ENCODE results near the gene GRID2.

GRID2 gene

GRCh38 chr4:93303440-93303839 is 999.7 kb downstream of the GRID2 start:
- TF ChIP-seq, protein P1, sequence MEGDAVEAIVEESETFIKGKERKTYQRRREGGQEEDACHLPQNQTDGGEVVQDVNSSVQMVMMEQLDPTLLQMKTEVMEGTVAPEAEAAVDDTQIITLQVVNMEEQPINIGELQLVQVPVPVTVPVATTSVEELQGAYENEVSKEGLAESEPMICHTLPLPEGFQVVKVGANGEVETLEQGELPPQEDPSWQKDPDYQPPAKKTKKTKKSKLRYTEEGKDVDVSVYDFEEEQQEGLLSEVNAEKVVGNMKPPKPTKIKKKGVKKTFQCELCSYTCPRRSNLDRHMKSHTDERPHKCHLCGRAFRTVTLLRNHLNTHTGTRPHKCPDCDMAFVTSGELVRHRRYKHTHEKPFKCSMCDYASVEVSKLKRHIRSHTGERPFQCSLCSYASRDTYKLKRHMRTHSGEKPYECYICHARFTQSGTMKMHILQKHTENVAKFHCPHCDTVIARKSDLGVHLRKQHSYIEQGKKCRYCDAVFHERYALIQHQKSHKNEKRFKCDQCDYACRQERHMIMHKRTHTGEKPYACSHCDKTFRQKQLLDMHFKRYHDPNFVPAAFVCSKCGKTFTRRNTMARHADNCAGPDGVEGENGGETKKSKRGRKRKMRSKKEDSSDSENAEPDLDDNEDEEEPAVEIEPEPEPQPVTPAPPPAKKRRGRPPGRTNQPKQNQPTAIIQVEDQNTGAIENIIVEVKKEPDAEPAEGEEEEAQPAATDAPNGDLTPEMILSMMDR (conservative IDR thresholded peaks at IDR 0.05; ENCODE audit: low read depth, low read length) = no peak
- no peak for DNase-seq (ENCODE audit: low read depth)
- no peak overlapping the region for H3K4me3 ChIP-seq (ENCODE audit: low read length)

DNA sequence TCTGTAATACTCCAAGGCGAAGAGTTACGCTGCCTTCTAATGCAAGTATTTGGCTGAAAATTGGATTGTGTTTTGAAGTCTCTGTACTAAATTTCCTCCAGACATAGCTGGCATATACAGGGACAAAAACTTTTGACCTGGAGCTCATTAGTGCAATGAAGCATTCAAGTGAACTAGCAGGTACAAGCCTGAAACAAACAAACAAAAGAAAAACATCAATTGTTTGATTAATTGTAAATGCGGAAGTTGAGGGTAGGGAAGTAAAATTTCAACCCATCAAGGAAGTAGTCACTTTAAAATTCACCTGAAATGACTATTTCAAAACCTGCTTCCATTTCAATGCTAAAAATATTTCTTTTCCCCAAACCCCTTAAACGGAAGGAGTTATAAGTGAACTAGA is 1008.5 kb downstream of the GRID2 start:
- no peak overlapping the region for H3K4me3 ChIP-seq (ENCODE audit: low read length)
- DNase-seq (ENCODE audit: low read depth) = no peak
- TF ChIP-seq, protein P1 (conservative IDR thresholded peaks at IDR 0.05; ENCODE audit: low read depth, low read length) = no peak

DNA sequence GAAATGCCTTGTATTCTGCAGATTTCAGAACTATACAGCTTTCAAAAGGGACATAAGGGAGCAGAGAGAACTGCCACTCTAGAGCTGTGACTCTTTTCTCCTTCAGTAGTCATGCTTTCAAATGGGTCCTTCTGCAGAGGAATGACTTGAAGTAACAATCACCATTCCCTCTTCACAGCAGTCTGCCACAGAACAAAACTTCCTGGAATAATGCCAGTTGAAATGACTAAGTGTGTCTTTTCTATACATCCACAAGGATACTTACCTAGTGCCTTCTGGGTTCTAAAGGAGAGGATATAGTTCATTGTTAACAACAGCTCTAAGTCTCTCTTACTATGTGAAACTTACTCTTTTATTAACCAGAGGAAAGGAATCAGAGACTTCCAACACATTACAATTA is 1009.4 kb downstream of the GRID2 start:
- no peak overlapping the region for H3K4me3 ChIP-seq (ENCODE audit: low read length)
- TF ChIP-seq, protein P1 (conservative IDR thresholded peaks at IDR 0.05; ENCODE audit: low read depth, low read length) = no peak
- no peak for DNase-seq (ENCODE audit: low read depth)

- DNase-seq (ENCODE audit: low read depth) = no peak
- no peak overlapping the region for H3K4me3 ChIP-seq (ENCODE audit: low read length)
- TF ChIP-seq, protein P1 (conservative IDR thresholded peaks at IDR 0.05; ENCODE audit: low read depth, low read length) = no peak
Measured at GRCh38 chr4:93317057-93317456, 1013.3 kb downstream of the GRID2 start.

DNA sequence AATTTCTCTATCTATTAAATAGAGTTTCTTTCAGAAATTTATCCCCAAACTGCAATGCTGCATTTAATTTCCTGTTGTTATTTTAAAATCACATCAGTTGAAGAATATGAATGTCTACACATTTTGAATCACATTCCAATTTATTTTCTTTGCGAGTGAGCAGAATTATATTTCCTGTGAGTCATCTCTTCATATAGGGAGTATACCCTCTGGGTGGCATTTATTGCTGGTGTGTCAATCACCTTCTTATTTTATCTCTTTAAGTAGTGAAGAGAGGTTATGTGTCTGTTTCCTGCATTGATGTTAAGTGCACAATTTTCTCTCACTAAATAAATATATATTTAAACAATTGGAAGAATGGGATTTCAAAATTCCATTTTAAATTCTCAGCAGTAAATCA is 1013.8 kb downstream of the GRID2 start:
- DNase-seq (ENCODE audit: low read depth) = no peak
- TF ChIP-seq, protein P1 (conservative IDR thresholded peaks at IDR 0.05; ENCODE audit: low read depth, low read length) = no peak
- H3K4me3 ChIP-seq (ENCODE audit: low read length) = no peak overlapping the region

DNA sequence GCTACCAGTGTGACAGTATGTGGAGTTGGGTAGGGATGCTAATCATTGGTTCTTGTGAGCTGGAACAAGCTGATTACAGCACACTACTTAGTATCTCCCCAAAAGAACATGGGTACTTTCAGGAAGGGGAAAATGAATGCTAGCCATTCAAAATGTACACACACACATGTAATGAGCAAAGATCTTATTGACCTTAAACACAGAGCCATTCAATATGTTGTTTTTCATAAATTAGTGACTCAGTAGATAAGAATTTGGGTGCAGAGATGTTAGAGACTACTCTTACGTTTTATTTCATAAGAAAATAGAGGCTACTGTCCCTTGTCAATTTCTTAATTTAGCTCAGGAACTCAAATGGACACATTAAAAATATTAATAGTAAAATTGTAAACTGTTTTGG is 1015.3 kb downstream of the GRID2 start:
- DNase-seq (ENCODE audit: low read depth) = no peak
- no peak overlapping the region for H3K4me3 ChIP-seq (ENCODE audit: low read length)
- TF ChIP-seq, protein P1 (conservative IDR thresholded peaks at IDR 0.05; ENCODE audit: low read depth, low read length) = no peak

- no peak for DNase-seq (ENCODE audit: low read depth)
- TF ChIP-seq, protein P1 (conservative IDR thresholded peaks at IDR 0.05; ENCODE audit: low read depth, low read length) = no peak
- no peak overlapping the region for H3K4me3 ChIP-seq (ENCODE audit: low read length)
Measured at GRCh38 chr4:93320356-93320755, 1016.6 kb downstream of the GRID2 start.

All from retinal pigment epithelial cell (primary cell).